ENCODE results near the gene NCBP2L. TPM values are rescaled to one million over a fixed set of nuclear protein-coding genes. Genes with fewer than 3 reads are reported as not detected.
A peak's percentile ranks its signal among the peaks of the same experiment; 100 is the strongest.

Gene NCBP2L
- total RNA-seq, 8 experiments from 2014 or later, result 0.28 TPM; not detected in 7

GRCh38 chrX:107827030-107827831 is 49.7 kb downstream of the NCBP2L start:
- no peak for ATAC-seq (replicated peaks in 6 of 8)
- Histone ChIP-seq H3K4me1 (replicated peaks in 1 of 2) (peaks cover 7 to 8% of the 10 kb centered on the region in 2 donors), H3K4me3 (peak overlapping the region; percentile 38 to 52 (median 51)), H3K27ac (no peak overlapping the region)
- WGBS, 10 experiments, result 48% methylated on average over 7 to 11 of the region's 13 CpGs; no CpG with 5 or more reads in 8 of the 10 experiments
- in situ Hi-C loops (cut with MboI; ENCODE audit: low pct_unique_long_range_greater_than_20kb in 2 of 9, low sequenced_read_pairs in 9 of 9, unreplicated experiment in 9 of 9), result no loop called here

GRCh38 chrX:107827852-107828251 is 50.3 kb downstream of the NCBP2L start:
- H3K27ac ChIP-seq, result no peak overlapping the region
- WGBS, 10 experiments, result 24 to 60% (median 47%) methylated on average over 1 to 3 of the region's 4 CpGs; no CpG with 5 or more reads in 6 of the 10 experiments
- in situ Hi-C loops (cut with MboI; ENCODE audit: low pct_unique_long_range_greater_than_20kb in 2 of 9, low sequenced_read_pairs in 9 of 9, unreplicated experiment in 9 of 9), result no loop called here
- peaks cover 7 to 8% of the 10 kb centered on the region in 2 donors for H3K4me1 ChIP-seq (replicated peaks in 1 of 2)
- ATAC-seq (replicated peaks in 6 of 8), result no peak
- H3K4me3 ChIP-seq, result no peak overlapping the region

- WGBS, 10 experiments, result 40 to 100% (median 40%) methylated on average over 1 of the region's 1 CpG; no CpG with 5 or more reads in 7 of the 10 experiments
- no peak overlapping the region for H3K4me3 ChIP-seq
- H3K4me1 ChIP-seq (replicated peaks in 1 of 2), result peaks cover 7 to 8% of the 10 kb centered on the region in 2 donors
- in situ Hi-C loops (cut with MboI; ENCODE audit: low pct_unique_long_range_greater_than_20kb in 2 of 9, low sequenced_read_pairs in 9 of 9, unreplicated experiment in 9 of 9), result no loop called here
- ATAC-seq (replicated peaks in 6 of 8), result no peak
- no peak overlapping the region for H3K27ac ChIP-seq
Observed at GRCh38 chrX:107829878-107830277, 52.3 kb downstream of the NCBP2L start.

- peak in 4 of 8 experiments; percentile 31 to 63 (median 37) for ATAC-seq (replicated peaks in 6 of 8)
- Histone ChIP-seq H3K4me1 (replicated peaks in 1 of 2) (peaks cover 7 to 8% of the 10 kb centered on the region in 2 donors), H3K4me3 (no peak overlapping the region), H3K27ac (no peak overlapping the region)
- in situ Hi-C loops (cut with MboI; ENCODE audit: low pct_unique_long_range_greater_than_20kb in 2 of 9, low sequenced_read_pairs in 9 of 9, unreplicated experiment in 9 of 9), result no loop called here
- 0 to 42% methylated on average over 1 to 2 of the region's 7 CpGs; no CpG with 5 or more reads in 8 of the 10 experiments for WGBS, 10 experiments
Observed at GRCh38 chrX:107831071-107831730, 53.7 kb downstream of the NCBP2L start.

GRCh38 chrX:107834275-107835201 is 57.0 kb downstream of the NCBP2L start:
- in situ Hi-C loops (cut with MboI; ENCODE audit: low pct_unique_long_range_greater_than_20kb in 2 of 9, low sequenced_read_pairs in 9 of 9, unreplicated experiment in 9 of 9), result no loop called here
- no peak overlapping the region for H3K4me3 ChIP-seq
- no peak overlapping the region for H3K27ac ChIP-seq
- no peak for ATAC-seq (replicated peaks in 6 of 8)
- WGBS, 10 experiments, result 42 to 100% (median 60%) methylated on average over 1 to 2 of the region's 3 CpGs; no CpG with 5 or more reads in 5 of the 10 experiments
- peaks cover 7 to 8% of the 10 kb centered on the region in 2 donors for H3K4me1 ChIP-seq (replicated peaks in 1 of 2)

GRCh38 chrX:107836958-107837357 is 59.4 kb downstream of the NCBP2L start:
- WGBS, 10 experiments, result 61 to 100% (median 100%) methylated on average over 1 to 2 of the region's 2 CpGs; no CpG with 5 or more reads in 6 of the 10 experiments
- Histone ChIP-seq H3K4me1 (replicated peaks in 1 of 2) (no peaks in the 10 kb centered on the region), H3K4me3 (no peak overlapping the region), H3K27ac (no peak overlapping the region)
- in situ Hi-C loops (cut with MboI; ENCODE audit: low pct_unique_long_range_greater_than_20kb in 2 of 9, low sequenced_read_pairs in 9 of 9, unreplicated experiment in 9 of 9), result no loop called here
- ATAC-seq (replicated peaks in 6 of 8), result no peak

GRCh38 chrX:107840971-107841370 is 63.4 kb downstream of the NCBP2L start:
- WGBS, 10 experiments, result 61 to 100% methylated on average over 2 to 7 of the region's 15 CpGs; no CpG with 5 or more reads in 8 of the 10 experiments
- Histone ChIP-seq H3K4me3 (no peak overlapping the region), H3K4me1 (replicated peaks in 1 of 2) (no peaks in the 10 kb centered on the region), H3K27ac (no peak overlapping the region)
- in situ Hi-C loops (cut with MboI; ENCODE audit: low pct_unique_long_range_greater_than_20kb in 2 of 9, low sequenced_read_pairs in 9 of 9, unreplicated experiment in 9 of 9), result no loop called here
- ATAC-seq (replicated peaks in 6 of 8), result no peak

- in situ Hi-C loops (cut with MboI; ENCODE audit: low pct_unique_long_range_greater_than_20kb in 2 of 9, low sequenced_read_pairs in 9 of 9, unreplicated experiment in 9 of 9), result no loop called here
- no peak overlapping the region for H3K4me3 ChIP-seq
- 54 to 100% (median 75%) methylated on average over 1 to 5 of the region's 6 CpGs; no CpG with 5 or more reads in 4 of the 10 experiments for WGBS, 10 experiments
Observed at GRCh38 chrX:107842715-107843400, 65.3 kb downstream of the NCBP2L start.

More at GRCh38 chrX:107842715-107843400, 65.3 kb downstream of the NCBP2L start:
- H3K27ac ChIP-seq, result no peak overlapping the region
- ATAC-seq (replicated peaks in 6 of 8), result no peak
- H3K4me1 ChIP-seq (replicated peaks in 1 of 2), result no peaks in the 10 kb centered on the region

Other genes starting within 250 kb of the NCBP2L start
- gene PRPS1, start 149.2 kb upstream of the NCBP2L start, total RNA-seq, result 10 to 100 TPM; 33.3 to 57.3 (median 41.2) TPM
- 10 to 100 TPM in 6 of 8 experiments, 1 to 10 TPM in 2; 5.8 to 95.5 (median 56.0) TPM for gene TSC22D3, start 1.9 kb upstream of the NCBP2L start, total RNA-seq
- gene MID2, start 48.1 kb downstream of the NCBP2L start, total RNA-seq, result 10 to 100 TPM in 1 of 8 experiments, 1 to 10 TPM in 6, under 1 TPM in 1; 0.87 to 10.6 (median 5.4) TPM
- gene TEX13B, start 204.6 kb downstream of the NCBP2L start, total RNA-seq, result under 1 TPM in 3 of 8 experiments, not detected in 5; 0.24 to 0.29 (median 0.25) TPM

All from motor neuron (in vitro differentiated cells).